Gastrocnemius medialis (tissue), 4 donors: ENCODE results near the gene ADAMTS2.

Experiments used
- POLR2A ChIP-seq, 2 donors: fragments of 450-650 bp; IDR thresholded peaks; one replicate each; pipeline ENCODE4 v1.6.1; 2017; ENCODE audit warnings: antibody characterized with exemption in 2 of 2, mild to moderate bottlenecking in 2 of 2, moderate library complexity in 2 of 2
- TF ChIP-seq, protein P1 (sequence below), 5 experiments: fragments of 450-650 bp in 3 of 5; fragments of 200-600 bp in 2 of 5; sonication (generic) in 2 of 5; IDR thresholded peaks in 4 of 5; conservative IDR thresholded peaks in 1 of 5; 1 replicate in 4 of 5; 2 replicates in 1 of 5; pipeline ENCODE4 v1.5.1; 2016 to 2019; ENCODE audit warnings: antibody characterized with exemption in 5 of 5, mild to moderate bottlenecking in 3 of 5, moderate library complexity in 3 of 5

DNA sequence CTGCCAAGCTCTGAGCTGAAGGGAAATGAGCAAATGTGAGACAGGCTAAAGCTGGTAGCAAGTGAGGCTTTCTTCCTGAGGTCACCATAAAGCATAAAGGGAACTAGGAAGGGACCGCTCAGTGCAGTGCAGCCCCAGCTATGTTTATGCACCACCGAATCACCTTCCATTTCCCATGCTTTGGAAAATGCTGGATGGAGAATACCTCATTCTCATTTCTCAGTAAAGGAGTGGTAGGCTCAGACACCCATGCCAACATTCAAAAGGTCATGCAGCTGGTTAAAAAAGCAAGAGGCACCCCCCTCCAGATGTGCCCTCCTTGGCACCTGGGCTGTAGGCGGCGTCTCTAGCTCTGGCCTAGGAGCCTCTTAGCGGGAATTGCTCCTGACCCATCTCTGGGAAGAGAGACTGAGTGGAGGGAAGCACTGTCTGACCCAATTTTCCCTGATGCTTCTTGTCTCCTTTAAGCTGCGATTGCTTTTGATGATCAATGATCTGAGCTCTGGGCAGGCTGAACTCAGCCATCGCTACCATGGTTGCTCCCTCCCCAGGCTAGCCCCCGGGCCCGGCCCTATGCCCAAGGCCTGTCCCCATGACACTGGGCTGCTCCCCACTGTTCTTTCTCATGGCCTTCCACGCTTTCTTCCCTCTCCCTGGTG is 226.4 kb downstream of the ADAMTS2 start:
- TF ChIP-seq, protein P1, sequence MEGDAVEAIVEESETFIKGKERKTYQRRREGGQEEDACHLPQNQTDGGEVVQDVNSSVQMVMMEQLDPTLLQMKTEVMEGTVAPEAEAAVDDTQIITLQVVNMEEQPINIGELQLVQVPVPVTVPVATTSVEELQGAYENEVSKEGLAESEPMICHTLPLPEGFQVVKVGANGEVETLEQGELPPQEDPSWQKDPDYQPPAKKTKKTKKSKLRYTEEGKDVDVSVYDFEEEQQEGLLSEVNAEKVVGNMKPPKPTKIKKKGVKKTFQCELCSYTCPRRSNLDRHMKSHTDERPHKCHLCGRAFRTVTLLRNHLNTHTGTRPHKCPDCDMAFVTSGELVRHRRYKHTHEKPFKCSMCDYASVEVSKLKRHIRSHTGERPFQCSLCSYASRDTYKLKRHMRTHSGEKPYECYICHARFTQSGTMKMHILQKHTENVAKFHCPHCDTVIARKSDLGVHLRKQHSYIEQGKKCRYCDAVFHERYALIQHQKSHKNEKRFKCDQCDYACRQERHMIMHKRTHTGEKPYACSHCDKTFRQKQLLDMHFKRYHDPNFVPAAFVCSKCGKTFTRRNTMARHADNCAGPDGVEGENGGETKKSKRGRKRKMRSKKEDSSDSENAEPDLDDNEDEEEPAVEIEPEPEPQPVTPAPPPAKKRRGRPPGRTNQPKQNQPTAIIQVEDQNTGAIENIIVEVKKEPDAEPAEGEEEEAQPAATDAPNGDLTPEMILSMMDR (IDR thresholded peaks at IDR 0.05 in 4 of 5, conservative IDR thresholded peaks at IDR 0.05 in 1 of 5): no peak
- TF ChIP-seq POLR2A (IDR thresholded peaks at IDR 0.05): no peak
